K562 (cell line): ENCODE results near the gene DHRS7C.

Experiments used
- CEBPZ ChIP-seq: fragments of 150-350 bp; IDR thresholded peaks from 2 replicates; pipeline ENCODE4 v1.6.1; 2014; ENCODE audit warnings: low read depth, mild to moderate bottlenecking, low read length, borderline replicate concordance
- CTCF ChIP-seq, 3 experiments: IDR thresholded peaks in 2 of 3; conservative IDR thresholded peaks in 1 of 3; 2 replicates each; pipeline ENCODE4 v1.5.1; 2011 to 2012; ENCODE audit warnings: low read length in 3 of 3, mild to moderate bottlenecking in 3 of 3, control low read depth in 2 of 3, improper control_type of control experiment in 1 of 3, inconsistent platforms in 1 of 3, low read depth in 1 of 3, mixed read lengths in 1 of 3, moderate library complexity in 1 of 3; ENCODE audit not compliant: insufficient read depth in 2 of 3
- POLR2A ChIP-seq: fragments of 450-650 bp; conservative IDR thresholded peaks from 2 replicates; pipeline ENCODE4 v1.6.1; 2016
- POU5F1 ChIP-seq: fragments of 150-350 bp; IDR thresholded peaks from 2 replicates; pipeline ENCODE4 v1.6.1; 2014; ENCODE audit warnings: borderline replicate concordance, low read length, low read depth, mild to moderate bottlenecking; ENCODE audit not compliant: partially characterized antibody
- PURB ChIP-seq: sonication (generic); formaldehyde crosslinking; IDR thresholded peaks from 2 replicates; pipeline ENCODE4 v1.9.0; 2021; ENCODE audit warnings: low read depth, mild to moderate bottlenecking, missing genetic modification reagents
- SMAD3 ChIP-seq: fragments of 450-650 bp; formaldehyde crosslinking; conservative IDR thresholded peaks from 2 replicates; pipeline ENCODE4 v1.4.0; 2020; ENCODE audit warnings: mild to moderate bottlenecking
- SRSF7 ChIP-seq: fragments of 200-400 bp; formaldehyde crosslinking; optimal IDR thresholded peaks from 2 replicates; pipeline ENCODE3; 2017; ENCODE audit warnings: mild to moderate bottlenecking, low read depth, low read length
- TARDBP ChIP-seq: fragments of 450-650 bp; IDR thresholded peaks from 2 replicates; pipeline ENCODE4 v1.6.1; 2016
- TBP ChIP-seq: optimal IDR thresholded peaks from 2 replicates; pipeline ENCODE3; 2011; ENCODE audit warnings: low read depth, low read length, improper control_type of control experiment
- THRB ChIP-seq: fragments of 450-650 bp; formaldehyde crosslinking; conservative IDR thresholded peaks from 2 replicates; pipeline ENCODE4 v1.4.0; 2022; ENCODE audit warnings: mild to moderate bottlenecking, missing genetic modification characterization
- ZNF174 ChIP-seq: fragments of 250-450 bp; sonication (Bioruptor Pico); IDR thresholded peaks from 2 replicates; pipeline ENCODE4 v1.4.0; 2020; ENCODE audit warnings: mild to moderate bottlenecking
- TF ChIP-seq, protein P1 (sequence below): fragments of 450-650 bp; formaldehyde crosslinking; IDR thresholded peaks from 2 replicates; pipeline ENCODE4 v1.4.0; 2020; ENCODE audit warnings: mild to moderate bottlenecking, moderate library complexity
- TF ChIP-seq, protein P2 (sequence below): fragments of 450-650 bp; IDR thresholded peaks from 2 replicates; pipeline ENCODE4 v1.6.1; 2016; ENCODE audit warnings: mild to moderate bottlenecking, moderate library complexity

DNA sequence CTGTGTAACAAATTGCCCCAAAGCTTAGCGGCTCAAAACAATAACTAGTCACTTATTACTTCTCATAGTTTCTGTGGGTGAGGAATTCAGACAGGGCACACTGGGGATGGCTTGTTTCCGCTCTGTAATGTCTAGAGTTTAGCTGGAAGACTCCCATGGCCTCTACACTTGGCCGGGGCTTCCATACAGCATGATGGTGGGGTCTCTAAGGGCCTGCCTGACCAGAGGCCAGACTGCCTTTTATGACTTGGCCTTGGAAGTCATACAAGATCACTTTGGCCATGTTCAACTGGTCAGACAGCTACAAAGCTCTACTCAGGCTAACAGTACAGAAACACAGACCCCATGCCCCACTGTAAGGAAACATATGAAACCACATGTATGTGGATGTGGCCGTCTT lies 42.5 kb upstream of the DHRS7C start:
- TF ChIP-seq CTCF (IDR thresholded peaks at IDR 0.05 in 2 of 3, conservative IDR thresholded peaks at IDR 0.05 in 1 of 3; ENCODE audit: insufficient read depth in 2 of 3, low read depth in 1 of 3, low read length in 3 of 3) (no peak), TARDBP (no peak), SMAD3 (CRISPR knock-in tag) (no peak), SRSF7 (no peak), THRB (CRISPR knock-in tag) (no peak), TBP (no peak), POLR2A (no peak), CEBPZ (no peak), POU5F1 (no peak), PURB (CRISPR knock-in tag) (no peak), ZNF174 (CRISPR knock-in tag) (no peak)
- TF ChIP-seq, protein P1, sequence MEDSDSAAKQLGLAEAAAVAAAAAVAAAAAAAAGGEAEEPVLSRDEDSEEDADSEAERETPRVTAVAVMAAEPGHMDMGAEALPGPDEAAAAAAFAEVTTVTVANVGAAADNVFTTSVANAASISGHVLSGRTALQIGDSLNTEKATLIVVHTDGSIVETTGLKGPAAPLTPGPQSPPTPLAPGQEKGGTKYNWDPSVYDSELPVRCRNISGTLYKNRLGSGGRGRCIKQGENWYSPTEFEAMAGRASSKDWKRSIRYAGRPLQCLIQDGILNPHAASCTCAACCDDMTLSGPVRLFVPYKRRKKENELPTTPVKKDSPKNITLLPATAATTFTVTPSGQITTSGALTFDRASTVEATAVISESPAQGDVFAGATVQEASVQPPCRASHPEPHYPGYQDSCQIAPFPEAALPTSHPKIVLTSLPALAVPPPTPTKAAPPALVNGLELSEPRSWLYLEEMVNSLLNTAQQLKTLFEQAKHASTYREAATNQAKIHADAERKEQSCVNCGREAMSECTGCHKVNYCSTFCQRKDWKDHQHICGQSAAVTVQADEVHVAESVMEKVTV, result no peak
- TF ChIP-seq, protein P2, sequence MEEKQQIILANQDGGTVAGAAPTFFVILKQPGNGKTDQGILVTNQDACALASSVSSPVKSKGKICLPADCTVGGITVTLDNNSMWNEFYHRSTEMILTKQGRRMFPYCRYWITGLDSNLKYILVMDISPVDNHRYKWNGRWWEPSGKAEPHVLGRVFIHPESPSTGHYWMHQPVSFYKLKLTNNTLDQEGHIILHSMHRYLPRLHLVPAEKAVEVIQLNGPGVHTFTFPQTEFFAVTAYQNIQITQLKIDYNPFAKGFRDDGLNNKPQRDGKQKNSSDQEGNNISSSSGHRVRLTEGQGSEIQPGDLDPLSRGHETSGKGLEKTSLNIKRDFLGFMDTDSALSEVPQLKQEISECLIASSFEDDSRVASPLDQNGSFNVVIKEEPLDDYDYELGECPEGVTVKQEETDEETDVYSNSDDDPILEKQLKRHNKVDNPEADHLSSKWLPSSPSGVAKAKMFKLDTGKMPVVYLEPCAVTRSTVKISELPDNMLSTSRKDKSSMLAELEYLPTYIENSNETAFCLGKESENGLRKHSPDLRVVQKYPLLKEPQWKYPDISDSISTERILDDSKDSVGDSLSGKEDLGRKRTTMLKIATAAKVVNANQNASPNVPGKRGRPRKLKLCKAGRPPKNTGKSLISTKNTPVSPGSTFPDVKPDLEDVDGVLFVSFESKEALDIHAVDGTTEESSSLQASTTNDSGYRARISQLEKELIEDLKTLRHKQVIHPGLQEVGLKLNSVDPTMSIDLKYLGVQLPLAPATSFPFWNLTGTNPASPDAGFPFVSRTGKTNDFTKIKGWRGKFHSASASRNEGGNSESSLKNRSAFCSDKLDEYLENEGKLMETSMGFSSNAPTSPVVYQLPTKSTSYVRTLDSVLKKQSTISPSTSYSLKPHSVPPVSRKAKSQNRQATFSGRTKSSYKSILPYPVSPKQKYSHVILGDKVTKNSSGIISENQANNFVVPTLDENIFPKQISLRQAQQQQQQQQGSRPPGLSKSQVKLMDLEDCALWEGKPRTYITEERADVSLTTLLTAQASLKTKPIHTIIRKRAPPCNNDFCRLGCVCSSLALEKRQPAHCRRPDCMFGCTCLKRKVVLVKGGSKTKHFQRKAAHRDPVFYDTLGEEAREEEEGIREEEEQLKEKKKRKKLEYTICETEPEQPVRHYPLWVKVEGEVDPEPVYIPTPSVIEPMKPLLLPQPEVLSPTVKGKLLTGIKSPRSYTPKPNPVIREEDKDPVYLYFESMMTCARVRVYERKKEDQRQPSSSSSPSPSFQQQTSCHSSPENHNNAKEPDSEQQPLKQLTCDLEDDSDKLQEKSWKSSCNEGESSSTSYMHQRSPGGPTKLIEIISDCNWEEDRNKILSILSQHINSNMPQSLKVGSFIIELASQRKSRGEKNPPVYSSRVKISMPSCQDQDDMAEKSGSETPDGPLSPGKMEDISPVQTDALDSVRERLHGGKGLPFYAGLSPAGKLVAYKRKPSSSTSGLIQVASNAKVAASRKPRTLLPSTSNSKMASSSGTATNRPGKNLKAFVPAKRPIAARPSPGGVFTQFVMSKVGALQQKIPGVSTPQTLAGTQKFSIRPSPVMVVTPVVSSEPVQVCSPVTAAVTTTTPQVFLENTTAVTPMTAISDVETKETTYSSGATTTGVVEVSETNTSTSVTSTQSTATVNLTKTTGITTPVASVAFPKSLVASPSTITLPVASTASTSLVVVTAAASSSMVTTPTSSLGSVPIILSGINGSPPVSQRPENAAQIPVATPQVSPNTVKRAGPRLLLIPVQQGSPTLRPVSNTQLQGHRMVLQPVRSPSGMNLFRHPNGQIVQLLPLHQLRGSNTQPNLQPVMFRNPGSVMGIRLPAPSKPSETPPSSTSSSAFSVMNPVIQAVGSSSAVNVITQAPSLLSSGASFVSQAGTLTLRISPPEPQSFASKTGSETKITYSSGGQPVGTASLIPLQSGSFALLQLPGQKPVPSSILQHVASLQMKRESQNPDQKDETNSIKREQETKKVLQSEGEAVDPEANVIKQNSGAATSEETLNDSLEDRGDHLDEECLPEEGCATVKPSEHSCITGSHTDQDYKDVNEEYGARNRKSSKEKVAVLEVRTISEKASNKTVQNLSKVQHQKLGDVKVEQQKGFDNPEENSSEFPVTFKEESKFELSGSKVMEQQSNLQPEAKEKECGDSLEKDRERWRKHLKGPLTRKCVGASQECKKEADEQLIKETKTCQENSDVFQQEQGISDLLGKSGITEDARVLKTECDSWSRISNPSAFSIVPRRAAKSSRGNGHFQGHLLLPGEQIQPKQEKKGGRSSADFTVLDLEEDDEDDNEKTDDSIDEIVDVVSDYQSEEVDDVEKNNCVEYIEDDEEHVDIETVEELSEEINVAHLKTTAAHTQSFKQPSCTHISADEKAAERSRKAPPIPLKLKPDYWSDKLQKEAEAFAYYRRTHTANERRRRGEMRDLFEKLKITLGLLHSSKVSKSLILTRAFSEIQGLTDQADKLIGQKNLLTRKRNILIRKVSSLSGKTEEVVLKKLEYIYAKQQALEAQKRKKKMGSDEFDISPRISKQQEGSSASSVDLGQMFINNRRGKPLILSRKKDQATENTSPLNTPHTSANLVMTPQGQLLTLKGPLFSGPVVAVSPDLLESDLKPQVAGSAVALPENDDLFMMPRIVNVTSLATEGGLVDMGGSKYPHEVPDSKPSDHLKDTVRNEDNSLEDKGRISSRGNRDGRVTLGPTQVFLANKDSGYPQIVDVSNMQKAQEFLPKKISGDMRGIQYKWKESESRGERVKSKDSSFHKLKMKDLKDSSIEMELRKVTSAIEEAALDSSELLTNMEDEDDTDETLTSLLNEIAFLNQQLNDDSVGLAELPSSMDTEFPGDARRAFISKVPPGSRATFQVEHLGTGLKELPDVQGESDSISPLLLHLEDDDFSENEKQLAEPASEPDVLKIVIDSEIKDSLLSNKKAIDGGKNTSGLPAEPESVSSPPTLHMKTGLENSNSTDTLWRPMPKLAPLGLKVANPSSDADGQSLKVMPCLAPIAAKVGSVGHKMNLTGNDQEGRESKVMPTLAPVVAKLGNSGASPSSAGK, result no peak
